Colon (tissue), 2 donors: ENCODE results near the gene RPL31.

ENCODE experiments used
- FAIRE-seq: peaks from 2 replicates; lab custom pipeline; 2012; peaks lifted over from hg19 to GRCh38; lab: Jason Lieb, UNC
- donor health status: control.
- donor health status: control.

The RPL31 gene

GRCh38 chr2:101001691-101002561 is at the start of gene RPL31:
RPL31 (plus strand) TSS chr2:101002289; CDS start chr2:101002702, 413 bp downstream.
- FAIRE-seq = no peak

GRCh38 chr2:100952512-100952911 is 49.6 kb upstream of the RPL31 start:
- FAIRE-seq = no peak

DNA sequence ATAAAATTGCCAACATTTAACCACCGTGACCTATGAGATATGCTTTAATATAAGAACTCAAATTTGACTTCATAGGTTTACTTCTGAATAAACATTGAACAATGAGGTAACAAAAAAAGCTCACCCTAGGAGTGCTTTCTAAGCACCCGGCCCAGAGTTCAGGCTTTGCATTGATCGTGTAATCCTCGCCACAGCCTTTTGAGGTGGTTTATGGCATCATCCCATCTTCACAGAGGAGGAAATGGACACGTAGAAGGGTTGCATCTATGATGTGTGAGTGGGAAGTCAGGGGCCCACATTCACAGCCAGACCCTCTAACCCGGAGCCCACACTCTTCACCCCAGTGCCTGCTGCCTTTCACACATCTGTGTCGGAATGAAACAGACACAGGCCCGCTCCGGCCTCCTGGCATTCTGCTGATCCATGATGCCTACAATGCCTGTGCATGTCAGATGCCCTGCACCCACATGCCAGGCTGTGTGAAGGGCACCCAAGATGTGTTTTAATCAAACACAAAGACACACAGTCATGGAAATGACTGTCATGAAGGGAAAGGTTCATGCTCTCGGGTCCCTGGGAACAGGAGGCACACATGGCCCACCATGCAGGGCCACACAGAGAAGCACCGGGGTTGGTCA is 48.6 kb upstream of the RPL31 start:
- no peak for FAIRE-seq

GRCh38 chr2:100954044-100954420 is 48.1 kb upstream of the RPL31 start:
- no peak for FAIRE-seq

DNA sequence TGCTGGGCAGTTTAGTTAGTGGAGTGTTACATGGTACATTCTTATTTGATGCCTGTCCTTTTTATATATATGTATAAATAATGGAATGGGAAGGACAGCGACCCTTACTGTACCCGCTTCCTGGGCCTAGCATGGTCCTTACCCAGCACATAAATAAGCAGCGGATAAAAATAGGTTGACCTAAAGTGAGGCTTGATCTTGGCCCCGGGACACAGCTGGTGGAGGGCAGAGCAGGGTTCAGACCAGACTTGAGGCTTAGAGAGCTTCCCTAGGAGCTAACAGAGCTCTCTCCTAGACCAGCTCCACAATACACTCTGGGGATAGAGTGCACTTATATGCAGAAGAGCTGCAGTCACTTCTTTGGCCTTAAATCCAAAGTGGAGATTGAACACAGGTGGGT is 46.9 kb upstream of the RPL31 start:
- FAIRE-seq = no peak

- FAIRE-seq = no peak
Measured at GRCh38 chr2:100956081-100956480, 46.0 kb upstream of the RPL31 start.

- no peak for FAIRE-seq
Measured at GRCh38 chr2:100957996-100958653, 44.0 kb upstream of the RPL31 start.

GRCh38 chr2:100959225-100959880 is 42.7 kb upstream of the RPL31 start:
- FAIRE-seq = no peak

GRCh38 chr2:100960688-100961087 is 41.4 kb upstream of the RPL31 start:
- FAIRE-seq = no peak

GRCh38 chr2:100962366-100963025 is 39.6 kb upstream of the RPL31 start:
- no peak for FAIRE-seq

GRCh38 chr2:100963026-100963375 is 39.1 kb upstream of the RPL31 start:
- no peak for FAIRE-seq

- FAIRE-seq = no peak
Measured at GRCh38 chr2:100964222-100964621, 37.9 kb upstream of the RPL31 start.

DNA sequence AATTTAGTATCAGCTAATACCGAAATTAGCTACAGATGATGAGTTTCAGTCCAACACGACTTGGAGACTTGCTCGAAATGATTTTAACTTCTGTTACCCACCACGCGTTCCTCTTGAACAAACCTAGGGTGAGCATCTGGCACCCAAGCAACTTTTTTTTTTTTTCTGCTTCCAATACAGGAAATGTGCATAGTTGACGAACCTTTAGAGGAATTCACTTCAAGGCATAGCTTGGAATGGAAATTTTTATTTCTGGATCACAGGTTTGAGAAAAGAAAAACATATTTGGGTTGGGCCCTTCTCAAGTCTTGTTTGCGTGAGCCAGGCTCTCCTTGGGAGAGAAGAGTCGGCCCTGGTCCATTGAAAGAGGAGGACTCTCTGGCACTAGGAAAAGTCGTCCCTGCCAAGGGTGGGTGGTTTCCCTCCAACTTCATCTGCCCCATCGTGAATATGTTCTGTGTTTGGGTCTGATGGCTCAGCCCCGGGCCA is 37.4 kb upstream of the RPL31 start:
- FAIRE-seq = no peak

- no peak for FAIRE-seq
Measured at GRCh38 chr2:100965596-100965995, 36.5 kb upstream of the RPL31 start.

GRCh38 chr2:100967716-100968115 is 34.4 kb upstream of the RPL31 start:
- no peak for FAIRE-seq

- no peak for FAIRE-seq
Measured at GRCh38 chr2:100968146-100969145, 33.6 kb upstream of the RPL31 start.

GRCh38 chr2:100969998-100970397 is 32.1 kb upstream of the RPL31 start:
- no peak for FAIRE-seq

GRCh38 chr2:100971221-100971620 is 30.9 kb upstream of the RPL31 start:
- no peak for FAIRE-seq

GRCh38 chr2:100972452-100972851 is 29.6 kb upstream of the RPL31 start:
- no peak for FAIRE-seq

DNA sequence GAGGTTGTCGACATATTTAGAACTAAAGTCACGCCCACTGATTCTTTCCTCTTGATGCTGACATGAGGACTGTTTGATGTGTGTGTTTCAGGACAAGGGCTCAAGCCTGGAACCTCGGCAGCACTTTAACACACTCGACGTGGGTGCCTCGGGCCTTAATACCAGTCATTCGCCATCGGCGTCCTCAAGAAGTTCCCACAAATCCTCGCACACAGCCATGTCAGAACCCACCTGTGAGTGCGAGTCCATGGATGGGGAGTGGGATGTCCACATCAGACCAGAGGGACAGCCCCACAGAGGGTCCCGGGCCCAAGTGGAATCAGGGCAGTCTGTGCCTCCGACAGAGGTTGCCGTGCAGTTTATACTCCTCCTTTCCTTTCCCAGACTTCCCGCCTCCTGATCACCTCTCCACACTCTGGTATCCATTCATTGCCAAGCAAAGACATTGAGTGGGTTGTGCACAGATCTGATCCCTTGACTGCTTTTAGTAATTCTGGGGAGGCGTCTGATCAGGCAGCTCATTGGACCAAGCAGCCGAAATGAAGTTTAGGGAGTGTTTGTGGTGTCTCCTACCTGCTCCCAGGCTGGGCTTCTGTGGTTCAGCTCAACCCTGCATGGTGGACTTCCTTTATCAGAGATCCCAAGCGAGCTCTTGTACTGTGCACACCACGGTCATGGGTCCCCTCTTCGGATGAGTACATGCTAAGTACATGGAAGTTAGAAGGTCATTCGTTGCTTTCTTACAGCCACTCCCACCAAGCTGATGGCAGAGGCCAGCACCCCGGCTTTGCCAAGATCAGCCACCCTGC is 27.2 kb upstream of the RPL31 start:
- FAIRE-seq = no peak
